Caco-2 (cell line): Measurements from ENCODE around the gene KRTAP10-2. TPM values are rescaled to one million over a fixed set of nuclear protein-coding genes. Genes with fewer than 3 reads are reported as not detected.

ENCODE experiments used
- BruUV-seq: library from RNA; stranded (reverse); fragments of 400-500 nt; replicated peaks from 2 replicates; lab custom pipeline; 2021; lab: Mats Ljungman, UMichigan
- CTCF ChIA-PET: fragments of 300-600 bp; sonication (Branson Sonifier 250); formaldehyde crosslinking; loops from one replicate; lab custom pipeline; 2022; ENCODE audit warnings: antibody characterized with exemption; lab: Charles Lee
- POLR2A ChIA-PET: fragments of 300-600 bp; sonication (Branson Sonifier 250); formaldehyde crosslinking; loops from one replicate; lab custom pipeline; 2022; ENCODE audit warnings: antibody characterized with exemption; lab: Charles Lee
- DNase-seq, 2 experiments: peaks; one replicate each; pipeline versions ENCODE4 v3.0.0 to v3.0.0-alpha.2; 2020 to 2022
- H3K27me3 ChIP-seq: replicated peaks from 2 replicates; pipeline ENCODE4 v1.6.0; 2011; ENCODE audit warnings: low read length; ENCODE audit not compliant: control insufficient read depth, insufficient read depth
- H3K36me3 ChIP-seq: 2 replicates; pipeline ENCODE4 v1.5.1; 2011; ENCODE audit warnings: low read length; ENCODE audit not compliant: control insufficient read depth, insufficient read depth
- H3K4me1 ChIP-seq: fragments of 250-450 bp; sonication (Bioruptor Pico); 2 replicates; pipeline ENCODE4 v1.5.1; 2020; ENCODE audit warnings: mild to moderate bottlenecking
- H3K4me3 ChIP-seq: 2 replicates; pipeline ENCODE4 v1.5.1; 2011; ENCODE audit warnings: low read depth, mild to moderate bottlenecking, control low read depth, low read length
- H3K9me3 ChIP-seq: fragments of 250-450 bp; sonication (Bioruptor Pico); 2 replicates; pipeline ENCODE4 v1.5.1; 2020; ENCODE audit warnings: mild to moderate bottlenecking, moderate library complexity
- H3K27ac Mint-ChIP-seq: one replicate; pipeline ENCODE4 v1.8.0; 2022; ENCODE audit warnings: mixed read lengths; ENCODE audit not compliant: unreplicated experiment
- H3K27me3 Mint-ChIP-seq: one replicate; pipeline ENCODE4 v1.8.0; 2022; ENCODE audit warnings: mixed read lengths; ENCODE audit not compliant: insufficient read depth, unreplicated experiment
- H3K36me3 Mint-ChIP-seq: one replicate; pipeline ENCODE4 v1.8.0; 2022; ENCODE audit warnings: mild to moderate bottlenecking, mixed read lengths; ENCODE audit not compliant: insufficient read depth, unreplicated experiment
- H3K4me1 Mint-ChIP-seq: one replicate; pipeline ENCODE4 v1.8.0; 2022; ENCODE audit warnings: low read depth, mixed read lengths; ENCODE audit not compliant: unreplicated experiment
- H3K4me3 Mint-ChIP-seq: one replicate; pipeline ENCODE4 v1.8.0; 2022; ENCODE audit warnings: mild to moderate bottlenecking, moderate library complexity, mixed read lengths; ENCODE audit not compliant: unreplicated experiment
- H3K9me3 Mint-ChIP-seq: one replicate; pipeline ENCODE4 v1.8.0; 2022; ENCODE audit warnings: mixed read lengths; ENCODE audit not compliant: unreplicated experiment
- CTCF ChIP-seq, 2 experiments: fragments of 200-600 bp in 1 of 2; IDR thresholded peaks; 1 replicate in 1 of 2; 2 replicates in 1 of 2; pipeline versions ENCODE4 v1.5.1 to v1.8.0; 2011 to 2022; ENCODE audit warnings: antibody characterized with exemption in 1 of 2, control low read depth in 1 of 2, inconsistent platforms in 1 of 2, low read depth in 1 of 2, low read length in 1 of 2, mild to moderate bottlenecking in 1 of 2, moderate library complexity in 1 of 2; ENCODE audit not compliant: insufficient read depth in 1 of 2, severe bottlenecking in 1 of 2, unreplicated experiment in 1 of 2
- intact Hi-C: fragments of 100-400 bp; cut with micrococcal nuclease; formaldehyde crosslinking; loops from one replicate; pipeline ENCODE4 v1.10.0; 2022; ENCODE audit not compliant: unreplicated experiment
- total RNA-seq: library from RNA; stranded (reverse); gene quantifications from 2 replicates; pipeline ENCODE4 v1.2.3, GENCODE V29; 2022

KRTAP10-2 gene
- total RNA-seq, 1 experiment from 2014 or later, result not detected

DNA sequence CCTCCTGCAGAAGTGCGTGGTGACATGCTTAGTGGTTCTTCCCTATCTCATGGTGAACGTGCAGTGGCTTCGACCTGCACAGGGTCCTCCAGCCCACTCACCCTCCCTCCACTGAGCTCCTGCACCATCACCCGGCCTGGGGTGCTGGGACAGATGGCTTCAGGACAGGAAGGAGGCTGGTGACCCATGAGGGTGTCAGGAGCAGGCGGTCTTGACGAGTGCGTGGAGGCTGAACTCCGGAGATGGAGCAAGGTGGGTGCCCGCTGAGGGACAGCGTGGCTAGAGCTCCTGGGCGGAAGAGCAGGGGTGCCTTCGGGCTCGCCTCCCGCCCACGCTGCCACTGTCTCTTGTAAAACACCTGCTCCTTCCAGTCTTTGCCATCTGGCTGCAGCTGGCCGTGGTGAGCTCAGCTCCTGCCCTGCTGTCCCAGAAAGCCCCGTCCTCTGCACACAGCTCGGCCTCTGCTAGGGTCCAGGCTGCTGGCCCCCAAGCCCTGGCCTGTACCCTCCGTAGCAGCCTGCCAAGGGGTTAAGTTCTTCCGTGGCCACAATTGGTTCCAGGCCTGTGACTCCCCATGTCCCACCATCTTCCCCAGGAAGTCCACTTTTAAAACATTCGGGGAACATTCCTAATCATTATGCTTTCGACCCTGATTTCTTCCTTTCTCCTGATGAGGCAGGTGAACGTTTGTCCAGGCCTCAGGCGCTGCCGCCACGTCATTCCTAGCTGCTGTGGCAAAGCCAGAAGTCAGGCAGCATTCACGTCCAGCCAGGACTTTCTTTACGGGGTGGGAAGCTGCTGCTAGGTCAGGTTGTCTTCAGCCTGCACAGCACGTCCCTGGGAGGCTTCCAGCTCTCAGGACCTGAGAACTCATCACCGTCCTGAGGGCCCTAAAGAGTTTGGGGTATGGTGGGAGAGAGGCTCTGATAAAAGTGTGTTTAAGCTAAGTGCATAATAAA lies 19.4 kb downstream of the KRTAP10-2 start:
- peaks cover 6% of the 10 kb centered on the region for H3K27me3 Mint-ChIP-seq

DNA sequence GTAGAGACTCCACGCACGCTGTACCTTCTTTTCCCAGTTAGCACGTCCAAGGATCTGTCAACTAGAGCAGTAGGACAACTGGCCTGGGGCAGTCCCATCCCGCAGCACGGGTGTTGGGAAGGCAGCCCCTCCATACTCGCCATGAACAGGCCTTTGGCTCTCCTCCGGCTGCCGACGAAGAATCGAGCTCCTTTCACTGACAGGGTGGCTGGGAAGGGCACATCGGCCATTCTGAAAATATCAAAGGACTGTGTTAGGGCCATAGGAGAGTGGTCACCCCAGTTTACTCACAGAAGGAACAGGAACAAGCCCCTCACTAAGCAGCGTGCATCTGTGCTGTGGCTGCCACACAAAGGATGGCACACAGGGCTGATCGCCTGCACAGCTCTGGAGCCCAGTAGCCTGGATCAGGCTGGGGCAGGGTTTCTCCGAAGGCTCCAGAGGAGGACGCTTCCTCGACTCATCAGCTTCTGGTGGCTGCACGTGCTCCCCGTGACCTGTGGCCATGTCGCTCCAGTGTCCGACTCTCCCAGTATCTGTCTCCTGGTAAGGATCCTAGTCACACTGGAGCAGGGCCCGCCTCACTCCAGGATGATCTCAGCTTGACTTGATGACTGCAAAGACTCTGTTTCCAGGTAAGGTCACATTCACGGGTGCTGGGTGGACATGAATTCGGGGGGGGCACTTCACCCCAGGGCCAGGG lies 20.3 kb downstream of the KRTAP10-2 start:
- intact Hi-C loops, result no loop called here
- peaks cover 6% of the 10 kb centered on the region for H3K27me3 Mint-ChIP-seq
- H3K4me1 Mint-ChIP-seq, result no peaks in the 10 kb centered on the region
- no TSS peak for BruUV-seq
- H3K9me3 ChIP-seq, result no peaks in the 10 kb centered on the region
- no peaks in the 10 kb centered on the region for H3K27me3 ChIP-seq
- no peaks in the 10 kb centered on the region for H3K36me3 ChIP-seq
- no peaks in the 10 kb centered on the region for H3K4me1 ChIP-seq
- no peaks in the 10 kb centered on the region for H3K36me3 Mint-ChIP-seq
- no peak for DNase-seq
- POLR2A ChIA-PET, result no interaction called here
- H3K4me3 ChIP-seq, result no peak overlapping the region
- TF ChIP-seq CTCF (IDR thresholded peaks at IDR 0.05; ENCODE audit: insufficient read depth in 1 of 2, low read depth in 1 of 2, low read length in 1 of 2, severe bottlenecking in 1 of 2, unreplicated experiment in 1 of 2), result no peak
- CTCF ChIA-PET, result interaction anchor here (1.2 kb wide), 1 partner anchor 21 kb away, joined by 3 read pairs; no protein-coding TSS in a partner anchor
- no peak overlapping the region for H3K4me3 Mint-ChIP-seq
- no peak overlapping the region for H3K27ac Mint-ChIP-seq
- no peaks in the 10 kb centered on the region for H3K9me3 Mint-ChIP-seq

More for the DNA sequence above, 19.4 kb downstream of the KRTAP10-2 start:
- POLR2A ChIA-PET, result no interaction called here
- Mint-ChIP-seq H3K36me3 (no peaks in the 10 kb centered on the region), H3K4me3 (no peak overlapping the region), H3K27ac (no peak overlapping the region), H3K4me1 (no peaks in the 10 kb centered on the region), H3K9me3 (no peaks in the 10 kb centered on the region)
- TF ChIP-seq CTCF (IDR thresholded peaks at IDR 0.05; ENCODE audit: insufficient read depth in 1 of 2, low read depth in 1 of 2, low read length in 1 of 2, severe bottlenecking in 1 of 2, unreplicated experiment in 1 of 2), result no peak
- DNase-seq, result peak in 1 of 2 experiments; percentile 29
- Histone ChIP-seq H3K4me3 (no peak overlapping the region), H3K27me3 (no peaks in the 10 kb centered on the region), H3K36me3 (no peaks in the 10 kb centered on the region), H3K4me1 (no peaks in the 10 kb centered on the region), H3K9me3 (no peaks in the 10 kb centered on the region)
- CTCF ChIA-PET, result interaction anchor here (1.2 kb wide), 1 partner anchor 21 kb away, joined by 3 read pairs; no protein-coding TSS in a partner anchor
- intact Hi-C loops, result no loop called here
- BruUV-seq, result no TSS peak

DNA sequence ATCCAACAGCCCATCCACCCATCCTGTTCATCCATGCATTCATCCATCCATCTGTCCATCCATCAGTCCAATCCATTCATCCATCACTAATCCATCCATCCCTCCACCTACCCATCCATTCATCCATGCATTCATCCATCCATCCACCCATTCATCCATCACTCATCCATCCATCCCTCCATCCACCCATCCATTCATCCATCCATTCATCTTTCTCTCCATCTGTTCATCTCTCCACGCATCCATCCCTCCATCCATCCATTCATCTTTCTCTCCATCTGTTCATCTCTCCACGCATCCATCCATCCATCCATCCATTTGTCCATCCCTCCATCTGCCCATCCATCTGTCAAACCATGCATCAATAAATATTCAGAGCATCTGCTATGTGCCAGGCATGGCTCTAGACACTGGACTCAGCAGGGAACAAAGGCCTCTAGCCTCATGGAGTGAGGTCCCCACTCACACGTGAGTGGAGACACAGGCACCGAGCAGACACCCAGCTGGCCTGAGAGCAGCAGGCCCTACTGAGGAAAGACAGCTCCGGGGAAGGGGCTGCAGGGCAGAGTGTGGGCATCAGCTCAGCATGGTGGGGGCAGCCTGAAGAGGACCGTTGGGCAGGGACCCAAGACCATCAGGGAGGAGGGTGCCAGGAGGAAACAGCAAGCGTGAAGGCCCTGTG lies 20.9 kb downstream of the KRTAP10-2 start:
- Mint-ChIP-seq H3K9me3 (no peaks in the 10 kb centered on the region), H3K27me3 (peaks cover 6% of the 10 kb centered on the region), H3K27ac (no peak overlapping the region), H3K36me3 (no peaks in the 10 kb centered on the region), H3K4me3 (no peak overlapping the region), H3K4me1 (no peaks in the 10 kb centered on the region)
- intact Hi-C loops, result no loop called here
- ChIA-PET CTCF (interaction anchor here (1.2 kb wide), 1 partner anchor 20 kb away, joined by 3 read pairs; no protein-coding TSS in a partner anchor), POLR2A (no interaction called here)
- no peaks in the 10 kb centered on the region for H3K36me3 ChIP-seq
- H3K4me3 ChIP-seq, result no peak overlapping the region
- BruUV-seq, result no TSS peak
- no peak for DNase-seq
- H3K4me1 ChIP-seq, result no peaks in the 10 kb centered on the region
- no peak for TF ChIP-seq CTCF (IDR thresholded peaks at IDR 0.05; ENCODE audit: insufficient read depth in 1 of 2, low read depth in 1 of 2, low read length in 1 of 2, severe bottlenecking in 1 of 2, unreplicated experiment in 1 of 2)
- no peaks in the 10 kb centered on the region for H3K9me3 ChIP-seq
- H3K27me3 ChIP-seq, result no peaks in the 10 kb centered on the region
